ENCODE results near the gene TMEM115.

Gene TMEM115

GRCh38 chr3:50351323-50351697 is 8.0 kb downstream of the TMEM115 start:
- DNase-seq: no peak

DNA sequence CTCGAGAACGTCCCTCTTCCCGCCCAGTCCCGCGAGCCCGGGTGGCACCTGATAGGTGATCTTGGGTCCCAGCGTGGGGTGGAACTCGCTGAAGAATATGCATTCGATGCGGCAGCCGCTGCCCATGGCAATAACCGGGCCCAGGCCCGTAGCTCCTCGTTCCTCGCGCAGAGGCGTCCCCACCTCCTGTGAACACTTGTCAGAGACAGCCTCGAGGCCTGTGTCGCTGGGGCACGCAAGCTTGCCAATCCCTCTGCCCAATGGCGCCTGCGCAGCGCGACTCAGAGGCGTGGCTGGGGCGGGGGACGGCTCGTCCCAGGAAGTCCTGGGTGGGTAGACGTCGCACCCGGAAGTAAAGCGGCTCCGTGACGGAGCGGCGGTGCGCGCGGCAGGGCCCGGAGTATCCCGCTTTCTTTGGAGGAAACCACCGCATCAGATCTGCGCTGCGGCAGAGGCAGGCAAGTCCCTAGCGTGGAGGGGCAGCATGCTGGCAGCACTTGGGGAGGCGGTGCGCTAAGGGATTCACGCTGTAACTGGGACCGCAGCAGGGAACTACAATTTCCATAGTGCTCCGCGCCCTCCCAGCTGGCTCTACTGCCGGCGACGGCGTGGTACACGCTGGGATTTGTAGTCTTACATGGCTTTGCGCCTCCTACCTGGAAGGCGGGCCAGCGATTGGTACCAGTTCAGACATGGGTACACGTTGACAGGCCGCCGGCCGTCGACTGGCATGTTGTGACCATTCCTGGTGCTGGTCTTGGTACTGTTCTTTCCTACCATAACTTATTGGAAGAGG is 8.6 kb downstream of the TMEM115 start, which contains the start of the genes CYB561D2 and NPRL2:
Gene CYB561D2 (plus strand): TSS at position 336 of the 796 bp plus-strand sequence. CDS start 572 bp downstream, outside the sequence.
Gene NPRL2 (minus strand): TSS at position 249 of the 796 bp plus-strand sequence. CDS start 123 bp downstream, at position 126.
- peak; percentile 99 for DNase-seq

- no peak for DNase-seq
These were observed 9.2 kb downstream of the TMEM115 start for GRCh38 chr3:50350213-50350526.

DNA sequence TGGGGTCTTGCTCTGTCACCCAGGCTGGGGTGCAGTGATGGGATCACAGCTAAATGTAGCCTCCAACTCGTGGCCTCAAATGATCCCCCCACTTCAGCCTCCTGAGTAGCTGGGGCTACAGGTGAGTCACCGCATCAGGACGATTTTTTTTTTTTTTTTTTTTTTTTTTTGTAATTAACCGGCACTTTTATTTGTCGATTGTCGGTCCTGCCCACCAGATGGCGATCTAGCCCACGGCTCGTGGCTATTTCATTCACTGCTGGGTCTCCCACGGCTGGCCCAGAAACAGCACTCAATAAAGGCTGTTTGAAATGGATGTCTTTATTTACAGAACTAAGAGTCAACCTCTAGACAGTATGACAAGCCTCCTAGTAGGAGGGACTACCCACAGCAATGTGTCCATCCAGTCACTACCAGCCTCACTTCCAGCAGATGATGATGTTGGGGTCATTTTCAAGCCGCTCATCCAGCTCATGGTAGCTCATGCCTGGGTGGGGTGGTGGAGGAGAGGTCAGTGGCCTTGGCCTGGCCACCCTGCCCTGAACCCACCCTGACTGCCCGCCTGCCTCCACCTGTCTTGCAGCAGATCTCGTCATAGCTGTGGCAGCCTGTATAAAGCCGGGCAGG is 12.0 kb downstream of the TMEM115 start:
- peak; percentile 77 for DNase-seq

DNA sequence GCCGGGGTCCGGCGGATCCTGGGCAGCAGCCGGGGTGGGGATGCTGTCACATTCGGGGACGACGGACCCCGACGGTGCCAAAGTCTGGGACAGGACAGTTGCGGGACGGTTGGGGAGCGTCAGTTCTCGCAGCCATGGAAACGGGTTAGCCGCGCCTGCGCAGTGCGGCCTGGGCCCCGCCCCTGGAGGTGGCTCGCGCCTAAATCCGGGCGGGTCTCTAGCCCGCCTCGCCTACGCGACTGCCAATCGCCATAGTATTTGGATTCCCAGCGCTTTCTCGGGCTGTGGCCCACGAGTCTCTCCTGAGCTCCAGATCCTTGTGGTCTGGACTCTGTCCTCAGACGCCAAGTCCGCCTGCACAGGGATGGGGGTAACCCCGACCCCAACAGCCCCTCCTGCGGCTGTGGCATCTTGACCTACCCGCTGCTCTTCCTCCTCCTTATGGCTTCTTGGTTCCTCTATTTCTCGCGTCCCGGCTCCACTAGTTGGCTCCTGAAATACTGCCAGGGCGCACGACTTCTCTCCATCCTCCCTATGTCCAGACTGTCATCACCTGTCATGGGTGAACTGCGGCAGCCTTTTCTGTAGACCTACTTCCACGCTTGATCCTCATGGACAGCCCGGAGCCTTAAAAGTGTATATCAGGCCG is 13.6 kb downstream of the TMEM115 start, which contains the start of gene ZMYND10:
Gene ZMYND10 (minus strand): TSS at position 147 of the 649 bp plus-strand sequence. CDS start 153 bp downstream, outside the sequence.
- DNase-seq: peak; percentile 87

- no peak for DNase-seq
These were observed 14.3 kb downstream of the TMEM115 start for GRCh38 chr3:50345008-50345407.

- DNase-seq: no peak
These were observed 16.3 kb downstream of the TMEM115 start for GRCh38 chr3:50342813-50343633.

DNA sequence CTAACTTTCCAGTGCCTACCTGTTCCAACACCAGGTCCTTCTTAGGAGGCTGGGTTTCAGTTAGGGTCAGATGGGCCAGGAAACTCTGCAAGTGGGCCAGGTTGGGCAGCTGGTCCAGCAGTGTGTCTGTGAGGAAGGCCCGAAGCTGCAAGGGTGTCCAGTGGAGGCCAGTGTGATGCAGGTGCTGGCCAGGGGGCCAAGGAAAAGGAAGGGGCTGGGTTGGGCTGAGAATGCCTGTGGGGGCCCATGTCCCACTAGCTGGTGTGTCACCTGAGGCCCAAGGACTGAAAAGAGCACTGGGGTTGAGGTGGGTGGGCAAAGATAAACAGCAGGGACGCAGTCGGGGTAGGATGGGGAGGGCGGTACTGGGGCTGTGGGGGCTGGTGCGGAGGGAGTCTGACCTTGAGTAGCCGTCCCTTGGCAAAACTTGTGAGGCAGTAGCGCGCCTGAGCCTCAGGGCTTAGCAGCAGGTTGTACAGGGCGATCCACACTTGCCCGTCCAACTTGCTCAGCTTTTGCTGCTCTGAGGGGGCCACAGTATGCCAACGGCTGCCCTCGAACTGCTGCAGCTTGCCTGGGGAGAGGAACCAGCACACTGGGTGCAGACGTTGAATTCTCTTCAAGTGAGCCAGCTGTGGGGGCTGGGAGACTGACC is 17.2 kb downstream of the TMEM115 start:
- no peak for DNase-seq

GRCh38 chr3:50341537-50341936 is 17.8 kb downstream of the TMEM115 start:
- DNase-seq: no peak

DNA sequence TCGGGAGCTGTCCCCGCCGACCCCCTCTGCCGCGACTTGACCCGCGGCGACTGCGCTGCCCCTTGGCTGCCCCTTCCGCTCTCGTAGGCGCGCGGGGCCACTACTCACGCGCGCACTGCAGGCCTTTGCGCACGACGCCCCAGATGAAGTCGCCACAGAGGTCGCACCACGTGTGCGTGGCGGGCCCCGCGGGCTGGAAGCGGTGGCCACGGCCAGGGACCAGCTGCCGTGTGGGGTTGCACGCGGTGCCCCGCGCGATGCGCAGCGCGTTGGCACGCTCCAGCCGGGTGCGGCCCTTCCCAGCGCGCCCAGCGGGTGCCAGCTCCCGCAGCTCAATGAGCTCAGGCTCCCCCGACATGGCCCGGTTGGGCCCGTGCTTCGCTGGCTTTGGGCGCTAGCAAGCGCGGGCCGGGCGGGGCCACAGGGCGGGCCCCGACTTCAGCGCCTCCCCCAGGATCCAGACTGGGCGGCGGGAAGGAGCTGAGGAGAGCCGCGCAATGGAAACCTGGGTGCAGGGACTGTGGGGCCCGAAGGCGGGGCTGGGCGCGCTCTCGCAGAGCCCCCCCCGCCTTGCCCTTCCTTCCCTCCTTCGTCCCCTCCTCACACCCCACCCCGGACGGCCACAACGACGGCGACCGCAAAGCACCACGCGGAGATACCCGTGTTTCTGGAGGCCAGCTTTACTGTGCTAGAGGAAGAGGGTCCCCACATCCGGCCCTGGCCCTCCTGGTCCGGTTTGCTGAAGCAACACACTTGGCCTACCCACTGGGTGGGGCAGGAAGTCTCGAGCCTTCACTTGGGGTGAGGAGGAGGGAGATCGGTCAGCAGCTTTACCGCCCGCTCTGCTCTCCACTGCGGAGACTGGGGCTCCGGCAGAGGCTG is 18.6 kb downstream of the TMEM115 start, which contains the start of gene RASSF1:
Gene RASSF1 (minus strand): TSS at position 389 of the 882 bp plus-strand sequence. CDS start 31 bp downstream, at position 358.
- peak; percentile 46 for DNase-seq

DNA sequence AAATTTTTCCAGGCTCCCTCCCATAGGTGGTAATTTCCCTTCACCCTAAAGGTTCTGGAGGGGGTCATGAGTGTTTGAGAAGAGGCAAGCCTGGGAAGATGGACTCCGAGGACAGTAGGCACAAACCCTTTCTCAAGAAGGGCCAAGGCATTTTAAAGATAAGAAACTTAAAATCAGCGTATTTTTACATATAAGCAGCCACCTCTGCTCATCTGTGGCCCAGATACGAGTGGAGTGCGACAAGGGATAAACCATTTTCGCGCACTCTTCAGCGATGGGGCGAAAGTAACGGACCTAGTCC is 19.2 kb downstream of the TMEM115 start:
- no peak for DNase-seq

- no peak for DNase-seq
These were observed 19.7 kb downstream of the TMEM115 start for GRCh38 chr3:50339485-50340146.

GRCh38 chr3:50338965-50339364 is 20.4 kb downstream of the TMEM115 start:
- no peak for DNase-seq

GRCh38 chr3:50337175-50337861 is 22.0 kb downstream of the TMEM115 start:
- peak; percentile 97 for DNase-seq

- no peak for DNase-seq
These were observed 22.7 kb downstream of the TMEM115 start for GRCh38 chr3:50336452-50337174.

DNA sequence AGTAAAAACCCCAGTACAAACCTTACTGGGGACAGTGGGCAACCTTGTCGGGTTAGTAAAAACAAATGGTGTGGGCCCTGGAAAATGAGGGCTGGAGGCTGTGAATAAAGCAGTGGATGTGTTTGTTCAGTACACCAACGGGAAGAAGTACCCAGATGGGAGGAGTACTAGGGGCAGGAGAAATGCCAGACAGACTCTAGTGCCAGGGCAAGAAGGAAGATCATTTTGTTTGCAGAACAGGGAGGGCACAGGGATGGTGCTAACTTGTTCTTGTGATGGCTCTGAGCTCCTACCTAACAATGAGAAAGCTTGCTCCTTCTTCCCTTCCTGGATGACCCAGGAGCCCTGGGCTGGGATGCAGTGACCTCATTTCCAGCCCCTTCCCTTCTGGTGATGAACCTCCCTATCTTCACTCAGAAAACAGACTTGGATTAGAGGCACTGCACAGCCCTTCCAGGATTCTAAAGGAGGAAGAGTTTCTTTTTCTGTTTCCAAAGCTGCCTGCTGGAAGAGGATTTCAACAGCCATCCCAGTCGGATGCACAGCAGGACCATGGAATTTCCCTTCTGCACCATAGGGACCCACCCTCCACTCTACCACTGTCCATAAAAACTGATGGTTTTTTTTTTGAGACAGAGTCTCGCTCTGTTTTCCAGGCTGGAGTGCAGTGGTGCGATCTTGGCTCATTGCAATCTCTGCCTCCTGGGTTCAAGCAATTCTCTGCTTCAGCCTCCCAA is 24.8 kb downstream of the TMEM115 start:
- no peak for DNase-seq

GRCh38 chr3:50333744-50334328 is 25.5 kb downstream of the TMEM115 start:
- DNase-seq: no peak

- no peak for DNase-seq
These were observed 27.9 kb downstream of the TMEM115 start for GRCh38 chr3:50331364-50331907.

Data from retina (tissue), 1 donor.